ENCODE measurements around the gene ZFP36L2.
A peak's percentile ranks its signal among the peaks of the same experiment; 100 is the strongest.

The ZFP36L2 gene

GRCh38 chr2:43222475-43223309 is 3.7 kb downstream of the ZFP36L2 start:
- no peak for DNase-seq

- peak; percentile 54 for DNase-seq
These were observed 4.5 kb downstream of the ZFP36L2 start for GRCh38 chr2:43221763-43222474.

- DNase-seq = no peak
These were observed 5.2 kb downstream of the ZFP36L2 start for GRCh38 chr2:43221124-43221762.

GRCh38 chr2:43220760-43221123 is 5.7 kb downstream of the ZFP36L2 start:
- DNase-seq = no peak

- DNase-seq = no peak
These were observed 6.1 kb downstream of the ZFP36L2 start for GRCh38 chr2:43220229-43220751.

- DNase-seq = peak; percentile 54
These were observed 6.8 kb downstream of the ZFP36L2 start for GRCh38 chr2:43219383-43220228.

- DNase-seq = no peak
These were observed 7.6 kb downstream of the ZFP36L2 start for GRCh38 chr2:43218702-43219382.

GRCh38 chr2:43218155-43218701 is 8.2 kb downstream of the ZFP36L2 start:
- peak; percentile 28 for DNase-seq

- peak; percentile 70 for DNase-seq
These were observed 8.9 kb downstream of the ZFP36L2 start for GRCh38 chr2:43217228-43218154.

GRCh38 chr2:43216629-43217028 is 9.8 kb downstream of the ZFP36L2 start:
- DNase-seq = no peak

- no peak for DNase-seq
These were observed 10.6 kb downstream of the ZFP36L2 start for GRCh38 chr2:43215673-43216255.

GRCh38 chr2:43214253-43214652 is 12.2 kb downstream of the ZFP36L2 start:
- no peak for DNase-seq

- DNase-seq = no peak
These were observed 13.5 kb downstream of the ZFP36L2 start for GRCh38 chr2:43212931-43213330.

GRCh38 chr2:43212216-43212835 is 14.1 kb downstream of the ZFP36L2 start:
- no peak for DNase-seq

GRCh38 chr2:43210467-43211303 is 15.7 kb downstream of the ZFP36L2 start:
- no peak for DNase-seq

GRCh38 chr2:43210125-43210466 is 16.3 kb downstream of the ZFP36L2 start:
- DNase-seq = no peak

- DNase-seq = no peak
These were observed 17.1 kb downstream of the ZFP36L2 start for GRCh38 chr2:43209204-43209717.

- no peak for DNase-seq
These were observed 18.7 kb downstream of the ZFP36L2 start for GRCh38 chr2:43207553-43208300.
